MM.1S (cell line): ENCODE results near the gene TOMM7.

Experiments
- DNase-seq: peaks from one replicate; pipeline ENCODE4 v3.0.0-alpha.2; 2015
- H2AFZ ChIP-seq: fragments of 300-600 bp; sonication (generic); 2 replicates; pipeline ENCODE4 v1.6.0; 2016; ENCODE audit warnings: antibody characterized with exemption, low read length
- H3F3A ChIP-seq: fragments of 300-600 bp; sonication (generic); 2 replicates; pipeline ENCODE4 v1.6.1; 2016; ENCODE audit warnings: mild to moderate bottlenecking, antibody characterized with exemption, low read length, moderate library complexity, mixed read lengths; ENCODE audit not compliant: insufficient read depth
- H3K27ac ChIP-seq: fragments of 300-600 bp; sonication (generic); 2 replicates; pipeline ENCODE4 v1.5.1; 2016; ENCODE audit warnings: mild to moderate bottlenecking, low read length
- H3K27me3 ChIP-seq: fragments of 300-600 bp; sonication (generic); replicated peaks from 2 replicates; pipeline ENCODE4 v1.6.0; 2016; ENCODE audit warnings: low read length; ENCODE audit not compliant: insufficient read depth
- H3K36me3 ChIP-seq: fragments of 300-600 bp; sonication (generic); replicated peaks from 2 replicates; pipeline ENCODE4 v1.6.1; 2016; ENCODE audit warnings: mild to moderate bottlenecking, low read length, mixed read lengths; ENCODE audit not compliant: insufficient read depth
- H3K4me1 ChIP-seq: fragments of 300-600 bp; sonication (generic); 2 replicates; pipeline ENCODE4 v1.6.1; 2016; ENCODE audit warnings: low read length, mixed read lengths
- H3K4me2 ChIP-seq: fragments of 300-600 bp; sonication (generic); 2 replicates; pipeline ENCODE4 v1.6.0; 2016; ENCODE audit warnings: low read depth, low read length
- H3K4me3 ChIP-seq: fragments of 300-600 bp; sonication (generic); 2 replicates; pipeline ENCODE4 v1.5.1; 2016; ENCODE audit warnings: low read length, mixed read lengths
- H3K79me2 ChIP-seq: fragments of 300-600 bp; sonication (generic); 2 replicates; pipeline ENCODE4 v1.6.1; 2016; ENCODE audit warnings: mixed run types, low read length, mixed read lengths
- H3K9ac ChIP-seq: fragments of 300-600 bp; sonication (generic); 2 replicates; pipeline ENCODE4 v1.6.1; 2016; ENCODE audit warnings: low read length, mixed read lengths
- H3K9me2 ChIP-seq: fragments of 300-600 bp; sonication (generic); replicated peaks from 2 replicates; pipeline ENCODE4 v1.6.1; 2016; ENCODE audit warnings: mild to moderate bottlenecking, low read length, mixed read lengths; ENCODE audit not compliant: insufficient read depth
- H3K9me3 ChIP-seq: fragments of 300-600 bp; sonication (generic); replicated peaks from 2 replicates; pipeline ENCODE4 v1.6.1; 2016; ENCODE audit warnings: mild to moderate bottlenecking, low read length, mixed read lengths; ENCODE audit not compliant: insufficient read depth
- H4K20me1 ChIP-seq: fragments of 300-600 bp; sonication (generic); 2 replicates; pipeline ENCODE4 v1.6.1; 2016; ENCODE audit warnings: mild to moderate bottlenecking, low read length, moderate library complexity, mixed read lengths; ENCODE audit not compliant: insufficient read depth
- CTCF ChIP-seq: fragments of 300-600 bp; sonication (generic); IDR thresholded peaks from 2 replicates; pipeline ENCODE4 v1.5.1; 2016; ENCODE audit warnings: antibody characterized with exemption, low read length, mixed read lengths
- EZH2 ChIP-seq: fragments of 300-600 bp; sonication (generic); optimal IDR thresholded peaks from 2 replicates; pipeline ENCODE3; 2017; ENCODE audit warnings: low read depth, mild to moderate bottlenecking, antibody characterized with exemption, low read length, mixed read lengths
- EZH2phosphoT487 ChIP-seq: fragments of 300-600 bp; sonication (generic); IDR thresholded peaks from 2 replicates; pipeline ENCODE4 v1.6.1; 2018; ENCODE audit warnings: antibody characterized with exemption, low read length

The TOMM7 gene

GRCh38 chr7:22787951-22788350 lies 34.7 kb downstream of the TOMM7 start:
- TF ChIP-seq EZH2 (no peak), CTCF (no peak), EZH2phosphoT487 (no peak)
- no peak overlapping the region for H3K9ac ChIP-seq
- no peaks in the 10 kb centered on the region for H3K9me3 ChIP-seq
- H3K79me2 ChIP-seq: no peaks in the 10 kb centered on the region
- no peaks in the 10 kb centered on the region for H4K20me1 ChIP-seq
- H3F3A ChIP-seq: no peaks in the 10 kb centered on the region
- DNase-seq: no peak
- no peaks in the 10 kb centered on the region for H3K4me1 ChIP-seq
- no peak overlapping the region for H3K4me2 ChIP-seq
- H2AFZ ChIP-seq: no peak overlapping the region
- no peaks in the 10 kb centered on the region for H3K27me3 ChIP-seq
- H3K36me3 ChIP-seq: no peaks in the 10 kb centered on the region
- H3K4me3 ChIP-seq: no peak overlapping the region
- no peak overlapping the region for H3K27ac ChIP-seq
- H3K9me2 ChIP-seq: no peaks in the 10 kb centered on the region

- Histone ChIP-seq H3K4me3 (no peak overlapping the region), H3K27ac (no peak overlapping the region), H2AFZ (no peak overlapping the region), H3K9me3 (no peaks in the 10 kb centered on the region), H3F3A (no peaks in the 10 kb centered on the region), H3K9ac (no peak overlapping the region), H3K4me1 (no peaks in the 10 kb centered on the region), H4K20me1 (no peaks in the 10 kb centered on the region), H3K36me3 (no peaks in the 10 kb centered on the region), H3K4me2 (no peak overlapping the region), H3K27me3 (no peaks in the 10 kb centered on the region), H3K79me2 (no peaks in the 10 kb centered on the region), H3K9me2 (no peaks in the 10 kb centered on the region)
- TF ChIP-seq CTCF (no peak), EZH2phosphoT487 (no peak), EZH2 (no peak)
- no peak for DNase-seq
These were observed 36.2 kb downstream of the TOMM7 start for GRCh38 chr7:22786290-22786932.

- Histone ChIP-seq H4K20me1 (no peaks in the 10 kb centered on the region), H3K9me2 (no peaks in the 10 kb centered on the region), H3K27me3 (no peaks in the 10 kb centered on the region), H3K79me2 (no peaks in the 10 kb centered on the region), H3F3A (no peaks in the 10 kb centered on the region), H3K27ac (no peak overlapping the region), H3K4me3 (no peak overlapping the region), H3K4me1 (no peaks in the 10 kb centered on the region), H3K4me2 (no peak overlapping the region), H3K9me3 (no peaks in the 10 kb centered on the region), H3K36me3 (no peaks in the 10 kb centered on the region), H3K9ac (no peak overlapping the region), H2AFZ (no peak overlapping the region)
- no peak for DNase-seq
- TF ChIP-seq EZH2 (no peak), CTCF (no peak), EZH2phosphoT487 (no peak)
These were observed 38.3 kb downstream of the TOMM7 start for GRCh38 chr7:22784346-22784745.
